ENCODE data around the gene CNTNAP2. TPM values are rescaled to one million over a fixed set of nuclear protein-coding genes. Genes with fewer than 3 reads are reported as not detected.

CNTNAP2 gene
- total RNA-seq, 2 experiments from 2014 or later: not detected

DNA sequence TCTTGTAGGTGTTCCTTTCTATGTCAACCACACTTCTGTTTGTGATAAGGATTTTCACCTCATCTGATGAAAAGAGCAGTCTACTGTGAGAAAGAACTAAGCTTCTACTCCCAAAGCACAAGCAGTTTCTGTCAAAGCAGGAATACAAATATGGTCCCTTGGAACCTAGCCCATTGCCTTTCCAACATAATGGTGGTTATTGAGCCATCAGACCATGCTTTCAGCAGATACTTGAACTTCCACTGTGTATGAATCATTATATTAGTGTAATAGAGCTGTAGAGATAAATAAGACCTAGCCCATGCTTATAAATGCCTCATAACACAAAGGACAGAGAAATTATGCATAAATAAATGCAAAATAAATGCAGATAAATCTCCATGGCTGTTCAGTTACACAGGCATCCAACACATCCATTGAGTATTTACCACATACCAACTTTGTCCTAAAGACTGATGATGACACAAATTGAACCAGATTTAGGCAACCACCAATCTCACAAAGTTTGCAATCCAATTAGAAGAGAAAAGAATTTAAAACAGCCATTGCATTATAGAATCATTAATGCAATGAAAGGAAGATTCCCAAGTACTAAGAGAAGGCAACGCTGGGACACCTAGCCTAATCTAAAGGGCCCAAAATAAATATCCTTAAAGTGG, 1744.6 kb downstream of the CNTNAP2 start:
- Histone ChIP-seq H3K36me3 (ENCODE audit: insufficient read depth, low read length) (no peaks in the 10 kb centered on the region), H3K4me1 (ENCODE audit: insufficient read depth, low read length) (no peaks in the 10 kb centered on the region), H3K27ac (ENCODE audit: low read depth in 1 of 2, low read length in 2 of 2) (no peak overlapping the region), H3K4me3 (ENCODE audit: low read length) (no peak overlapping the region), H3K27me3 (ENCODE audit: control insufficient read depth in 1 of 2, insufficient read depth in 2 of 2, low read length in 2 of 2) (no peaks in the 10 kb centered on the region), H3K9me3 (ENCODE audit: control insufficient read depth in 1 of 2, insufficient read depth in 1 of 2, low read length in 2 of 2) (peaks cover 0 to 4% of the 10 kb centered on the region in 2 experiments)
- Mint-ChIP-seq H3K27ac (no peak overlapping the region), H3K36me3 (ENCODE audit: low read depth) (no peaks in the 10 kb centered on the region), H3K27me3 (no peaks in the 10 kb centered on the region), H3K4me3 (no peak overlapping the region), H3K9me3 (peaks cover 5% of the 10 kb centered on the region), H3K4me1 (ENCODE audit: low read depth) (no peaks in the 10 kb centered on the region)
- DNase-seq (no peak), ATAC-seq (ENCODE audit: poor library complexity) (no peak)
- CTCF ChIA-PET: no interaction called here
- TF ChIP-seq, protein P1, sequence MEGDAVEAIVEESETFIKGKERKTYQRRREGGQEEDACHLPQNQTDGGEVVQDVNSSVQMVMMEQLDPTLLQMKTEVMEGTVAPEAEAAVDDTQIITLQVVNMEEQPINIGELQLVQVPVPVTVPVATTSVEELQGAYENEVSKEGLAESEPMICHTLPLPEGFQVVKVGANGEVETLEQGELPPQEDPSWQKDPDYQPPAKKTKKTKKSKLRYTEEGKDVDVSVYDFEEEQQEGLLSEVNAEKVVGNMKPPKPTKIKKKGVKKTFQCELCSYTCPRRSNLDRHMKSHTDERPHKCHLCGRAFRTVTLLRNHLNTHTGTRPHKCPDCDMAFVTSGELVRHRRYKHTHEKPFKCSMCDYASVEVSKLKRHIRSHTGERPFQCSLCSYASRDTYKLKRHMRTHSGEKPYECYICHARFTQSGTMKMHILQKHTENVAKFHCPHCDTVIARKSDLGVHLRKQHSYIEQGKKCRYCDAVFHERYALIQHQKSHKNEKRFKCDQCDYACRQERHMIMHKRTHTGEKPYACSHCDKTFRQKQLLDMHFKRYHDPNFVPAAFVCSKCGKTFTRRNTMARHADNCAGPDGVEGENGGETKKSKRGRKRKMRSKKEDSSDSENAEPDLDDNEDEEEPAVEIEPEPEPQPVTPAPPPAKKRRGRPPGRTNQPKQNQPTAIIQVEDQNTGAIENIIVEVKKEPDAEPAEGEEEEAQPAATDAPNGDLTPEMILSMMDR (IDR thresholded peaks at IDR 0.05): no peak
- POLR2A ChIA-PET: no interaction called here
- intact Hi-C loops (cut with DNase I, micrococcal nuclease): no loop called here

DNA sequence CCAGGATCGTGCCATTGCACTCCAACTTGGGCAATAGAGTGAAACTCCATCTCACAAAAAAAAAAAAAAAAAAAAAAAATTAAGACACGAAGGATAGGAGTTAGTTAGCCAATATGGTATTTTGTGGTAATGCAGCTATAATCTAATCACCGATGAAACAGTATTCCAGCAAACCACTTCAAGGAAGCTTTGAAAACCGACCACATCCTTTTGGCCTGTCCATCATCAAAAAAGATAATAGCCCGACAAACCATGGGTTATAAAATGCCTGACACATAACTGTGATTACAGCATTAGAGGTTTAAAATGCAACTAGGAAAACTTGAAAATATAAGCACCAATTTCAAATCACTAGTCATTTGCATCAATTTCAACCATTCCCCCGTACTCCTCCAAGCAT, 1745.3 kb downstream of the CNTNAP2 start:
- CTCF ChIA-PET: no interaction called here
- ATAC-seq (ENCODE audit: poor library complexity): no peak

DNA sequence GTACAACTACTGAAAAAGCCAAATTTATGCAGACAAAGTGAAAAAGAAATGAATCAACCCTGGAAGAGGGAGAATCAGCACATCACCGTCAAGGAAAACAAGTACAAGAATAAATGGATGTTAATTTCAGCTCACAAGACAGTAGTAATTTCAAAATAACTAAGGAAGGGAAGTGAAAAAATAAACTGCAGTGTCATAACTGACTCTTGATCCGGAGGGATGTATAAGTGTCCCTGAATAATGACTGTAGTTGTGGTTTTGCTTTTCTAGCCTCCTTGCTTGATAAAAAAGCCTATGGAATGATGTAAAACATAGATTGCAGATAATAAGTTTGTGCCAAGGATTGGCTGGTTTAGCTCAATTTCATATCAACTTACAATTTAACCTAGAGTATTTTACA, 1752.9 kb downstream of the CNTNAP2 start:
- DNase-seq: no peak
- H3K4me1 Mint-ChIP-seq (ENCODE audit: low read depth): no peaks in the 10 kb centered on the region
- Histone ChIP-seq H3K27ac (ENCODE audit: low read depth in 1 of 2, low read length in 2 of 2) (no peak overlapping the region), H3K9me3 (ENCODE audit: control insufficient read depth in 1 of 2, insufficient read depth in 1 of 2, low read length in 2 of 2) (peaks cover 0 to 8% of the 10 kb centered on the region in 2 experiments), H3K4me3 (ENCODE audit: low read length) (no peak overlapping the region), H3K4me1 (ENCODE audit: insufficient read depth, low read length) (no peaks in the 10 kb centered on the region), H3K36me3 (ENCODE audit: insufficient read depth, low read length) (no peaks in the 10 kb centered on the region), H3K27me3 (ENCODE audit: control insufficient read depth in 1 of 2, insufficient read depth in 2 of 2, low read length in 2 of 2) (no peaks in the 10 kb centered on the region)
- peaks cover 9% of the 10 kb centered on the region for H3K9me3 Mint-ChIP-seq
- no peak overlapping the region for H3K27ac Mint-ChIP-seq
- no peaks in the 10 kb centered on the region for H3K27me3 Mint-ChIP-seq
- no peaks in the 10 kb centered on the region for H3K36me3 Mint-ChIP-seq (ENCODE audit: low read depth)
- TF ChIP-seq, protein P1 (IDR thresholded peaks at IDR 0.05): no peak
- intact Hi-C loops (cut with DNase I, micrococcal nuclease): no loop called here
- CTCF ChIA-PET: no interaction called here
- ATAC-seq (ENCODE audit: poor library complexity): no peak
- H3K4me3 Mint-ChIP-seq: no peak overlapping the region
- POLR2A ChIA-PET: no interaction called here

More for the DNA sequence above, 1745.3 kb downstream of the CNTNAP2 start:
- Mint-ChIP-seq H3K4me1 (ENCODE audit: low read depth) (no peaks in the 10 kb centered on the region), H3K4me3 (no peak overlapping the region), H3K27ac (no peak overlapping the region), H3K27me3 (no peaks in the 10 kb centered on the region), H3K36me3 (ENCODE audit: low read depth) (no peaks in the 10 kb centered on the region), H3K9me3 (peaks cover 6% of the 10 kb centered on the region)
- Histone ChIP-seq H3K4me3 (ENCODE audit: low read length) (no peak overlapping the region), H3K4me1 (ENCODE audit: insufficient read depth, low read length) (no peaks in the 10 kb centered on the region), H3K27ac (ENCODE audit: low read depth in 1 of 2, low read length in 2 of 2) (no peak overlapping the region), H3K9me3 (ENCODE audit: control insufficient read depth in 1 of 2, insufficient read depth in 1 of 2, low read length in 2 of 2) (peaks cover 0 to 4% of the 10 kb centered on the region in 2 experiments), H3K27me3 (ENCODE audit: control insufficient read depth in 1 of 2, insufficient read depth in 2 of 2, low read length in 2 of 2) (no peaks in the 10 kb centered on the region), H3K36me3 (ENCODE audit: insufficient read depth, low read length) (no peaks in the 10 kb centered on the region)
- intact Hi-C loops (cut with DNase I, micrococcal nuclease): no loop called here
- no peak for DNase-seq
- TF ChIP-seq, protein P1 (IDR thresholded peaks at IDR 0.05): no peak
- POLR2A ChIA-PET: no interaction called here

Measured in CD4-positive, alpha-beta T cell (primary cell).